Measurements from ENCODE around the gene SUPT3H.
"Not testable (repeated sequence)": the region's sequence is repeated elsewhere in the genome, so short reads cannot be mapped to it uniquely, and the experiment has no call there.

The SUPT3H gene

GRCh38 chr6:44868335-44868668, 509.4 kb downstream of the SUPT3H start:
- ATAC-seq: no peak

GRCh38 chr6:44867571-44868334, 510.0 kb downstream of the SUPT3H start:
- ATAC-seq: no peak

GRCh38 chr6:44865184-44865583, 512.5 kb downstream of the SUPT3H start:
- not testable (repeated sequence) for ATAC-seq

- ATAC-seq: no peak
Observed at GRCh38 chr6:44859901-44860410, 517.8 kb downstream of the SUPT3H start.

- no peak for ATAC-seq
Observed at GRCh38 chr6:44858998-44859397, 518.7 kb downstream of the SUPT3H start.

- no peak for ATAC-seq
Observed at GRCh38 chr6:44856479-44856878, 521.3 kb downstream of the SUPT3H start.

GRCh38 chr6:44855562-44856411, 521.9 kb downstream of the SUPT3H start:
- ATAC-seq: no peak

- no peak for ATAC-seq
Observed at GRCh38 chr6:44854712-44855443, 522.9 kb downstream of the SUPT3H start.

- ATAC-seq: no peak
Observed at GRCh38 chr6:44851176-44851575, 526.6 kb downstream of the SUPT3H start.

- ATAC-seq: no peak
Observed at GRCh38 chr6:44850312-44850711, 527.4 kb downstream of the SUPT3H start.

- no peak for ATAC-seq
Observed at GRCh38 chr6:44849806-44850205, 527.9 kb downstream of the SUPT3H start.

GRCh38 chr6:44843734-44844133, 534.0 kb downstream of the SUPT3H start:
- ATAC-seq: no peak

GRCh38 chr6:44842616-44843015, 535.1 kb downstream of the SUPT3H start:
- no peak for ATAC-seq

- no peak for ATAC-seq
Observed at GRCh38 chr6:44841829-44842228, 535.9 kb downstream of the SUPT3H start.

- no peak for ATAC-seq
Observed at GRCh38 chr6:44837741-44838140, 540.0 kb downstream of the SUPT3H start.

- no peak for ATAC-seq
Observed at GRCh38 chr6:44837255-44837654, 540.5 kb downstream of the SUPT3H start.

- no peak for ATAC-seq
Observed at GRCh38 chr6:44833248-44833647, 544.5 kb downstream of the SUPT3H start.

- no peak for ATAC-seq
Observed at GRCh38 chr6:44831002-44831610, 546.6 kb downstream of the SUPT3H start.

GRCh38 chr6:44829836-44830235, 547.9 kb downstream of the SUPT3H start:
- no peak for ATAC-seq

- ATAC-seq: no peak
Observed at GRCh38 chr6:44828780-44829179, 549.0 kb downstream of the SUPT3H start.

- ATAC-seq: no peak
Observed at GRCh38 chr6:44826025-44826676, 551.6 kb downstream of the SUPT3H start.

- no peak for ATAC-seq
Observed at GRCh38 chr6:44825273-44825672, 552.5 kb downstream of the SUPT3H start.
